GM12878 (cell line): ENCODE results near the gene TPGS1. TPM values are rescaled to one million over a fixed set of nuclear protein-coding genes. Genes with fewer than 3 reads are reported as not detected.

Source experiments
- ATAC-seq: fragments of 200-7000 bp; cut with Tn5 transposase; 3 replicates; pipeline ENCODE4 v1.9.1; 2020; ENCODE audit warnings: mild to moderate bottlenecking, moderate library complexity
- BruUV-seq: library from RNA; stranded (reverse); fragments of 400-500 nt; replicated peaks from 2 replicates; lab custom pipeline; 2021; lab: Mats Ljungman, UMichigan
- CTCF ChIA-PET: fragments of 300-600 bp; sonication (Branson Sonifier 250); formaldehyde crosslinking; extraction: SDS; loops from one replicate; lab custom pipeline; 2021; ENCODE audit warnings: inconsistent platforms; lab: Yijun Ruan, JAX
- POLR2A ChIA-PET: fragments of 350-600 bp; formaldehyde crosslinking; extraction: SDS; loops from one replicate; lab custom pipeline; 2021; ENCODE audit warnings: inconsistent platforms; lab: Charles Lee
- RAD21 ChIA-PET: fragments of 300-600 bp; sonication (Branson Sonifier 250); formaldehyde crosslinking; loops from one replicate; lab custom pipeline; 2023; ENCODE audit warnings: antibody characterized with exemption; ENCODE audit not compliant: unreplicated experiment; lab: Charles Lee
- SMC1A ChIA-PET: fragments of 300-600 bp; sonication (Branson Sonifier 250); formaldehyde crosslinking; loops from one replicate; lab custom pipeline; 2023; ENCODE audit not compliant: unreplicated experiment, uncharacterized antibody; lab: Charles Lee
- DNase-seq: peaks from one replicate; pipeline ENCODE4 v3.0.0-alpha.2; 2011; ENCODE audit warnings: low read depth, low spot score
- FAIRE-seq: peaks from 3 replicates; lab custom pipeline; 2011; peaks lifted over from hg19 to GRCh38; lab: Jason Lieb, UNC
- H2AFZ ChIP-seq: 2 replicates; pipeline ENCODE4 v1.6.0; 2011; ENCODE audit warnings: low read depth, low read length, control low read depth; ENCODE audit not compliant: control insufficient read depth
- H3K27ac ChIP-seq: 2 replicates; pipeline ENCODE4 v1.5.1; 2011; ENCODE audit warnings: control low read depth; ENCODE audit not compliant: control insufficient read depth, insufficient read depth
- H3K27me3 ChIP-seq, 2 experiments: replicated peaks in 1 of 2; 2 replicates each; pipeline versions ENCODE4 v1.6.0 to v1.6.1; 2011; ENCODE audit warnings: low read length in 1 of 2; ENCODE audit not compliant: control insufficient read depth in 2 of 2, insufficient read depth in 2 of 2
- H3K36me3 ChIP-seq, 2 experiments: 2 replicates each; pipeline ENCODE4 v1.5.1; 2011; ENCODE audit warnings: low read length in 1 of 2; ENCODE audit not compliant: control insufficient read depth in 2 of 2, insufficient read depth in 2 of 2
- H3K4me1 ChIP-seq: 2 replicates; pipeline ENCODE4 v1.6.1; 2011; ENCODE audit warnings: mild to moderate bottlenecking, low read length, moderate library complexity, mixed read lengths; ENCODE audit not compliant: control insufficient read depth, insufficient read depth
- H3K4me2 ChIP-seq: 2 replicates; pipeline ENCODE4 v1.6.0; 2011; ENCODE audit warnings: control low read depth; ENCODE audit not compliant: control insufficient read depth, insufficient read depth
- H3K4me3 ChIP-seq: fragments of 200-600 bp; sonication (generic); 2 replicates; pipeline ENCODE4 v1.5.1; 2016
- H3K79me2 ChIP-seq: 2 replicates; pipeline ENCODE4 v1.6.0; 2011; ENCODE audit warnings: low read length; ENCODE audit not compliant: control insufficient read depth, insufficient read depth
- H3K9ac ChIP-seq: 2 replicates; pipeline ENCODE4 v1.8.0; 2011; ENCODE audit warnings: low read length, control low read depth, mixed read lengths; ENCODE audit not compliant: control insufficient read depth, insufficient read depth
- H3K9me3 ChIP-seq: replicated peaks from 3 replicates; pipeline ENCODE4 v1.5.1; 2011; ENCODE audit warnings: mild to moderate bottlenecking, low read length; ENCODE audit not compliant: control insufficient read depth, insufficient read depth
- H4K20me1 ChIP-seq: 2 replicates; pipeline ENCODE4 v1.6.0; 2011; ENCODE audit not compliant: control insufficient read depth, insufficient read depth
- CBFB ChIP-seq: IDR thresholded peaks from 2 replicates; pipeline ENCODE4 v1.6.1; 2016; ENCODE audit warnings: antibody characterized with exemption, low read depth
- EED ChIP-seq: sonication (generic); IDR thresholded peaks from 2 replicates; pipeline ENCODE4 v1.6.1; 2016; ENCODE audit warnings: antibody characterized with exemption, low read depth
- FOXM1 ChIP-seq: IDR thresholded peaks from 2 replicates; pipeline ENCODE4 v1.6.1; 2012; ENCODE audit warnings: low read depth, mild to moderate bottlenecking, inconsistent platforms, low read length, moderate library complexity
- MAX ChIP-seq: IDR thresholded peaks from 2 replicates; pipeline ENCODE4 v1.6.1; 2012; ENCODE audit warnings: low read depth, low read length, improper control_type of control experiment
- NRF1 ChIP-seq: conservative IDR thresholded peaks from 2 replicates; pipeline ENCODE4 v1.6.1; 2011; ENCODE audit warnings: mild to moderate bottlenecking, low read depth, low read length, improper control_type of control experiment
- POLR2A ChIP-seq: IDR thresholded peaks from 2 replicates; pipeline ENCODE4 v1.6.1; 2011; ENCODE audit warnings: low read depth, mild to moderate bottlenecking, low read length
- RELB ChIP-seq: fragments of 450-650 bp; IDR thresholded peaks from 2 replicates; pipeline ENCODE4 v1.6.1; 2017; ENCODE audit warnings: low read depth, mild to moderate bottlenecking, moderate library complexity
- STAT3 ChIP-seq: IDR thresholded peaks from 2 replicates; pipeline ENCODE4 v1.6.1; 2011; ENCODE audit warnings: low read depth, low read length, improper control_type of control experiment
- USF1 ChIP-seq: IDR thresholded peaks from 2 replicates; pipeline ENCODE4 v1.6.1; 2011; ENCODE audit warnings: borderline replicate concordance, low read depth, mild to moderate bottlenecking, moderate library complexity, mixed read lengths, low read length; ENCODE audit not compliant: insufficient read depth; ENCODE audit errors: extremely low read length
- ZNF622 ChIP-seq: fragments of 450-650 bp; IDR thresholded peaks from 2 replicates; pipeline ENCODE4 v1.6.1; 2017; ENCODE audit warnings: mild to moderate bottlenecking, inconsistent platforms
- WGBS: methylation state at CpG from one replicate; pipeline ENCODE4 v1.1.6; 2016; ENCODE audit warnings: low lambda C conversion rate; ENCODE audit not compliant: insufficient replicate concordance, insufficient coverage; ENCODE audit errors: missing lambda C conversion rate; 5-methylcytosine and 5-hydroxymethylcytosine counted together
- in situ Hi-C: fragments of 300-500 bp; cut with MboI; formaldehyde crosslinking; loops from 9 replicates; pipeline ENCODE4 v1.14.3; 2018; ENCODE audit warnings: mixed read lengths
- intact Hi-C: fragments of 100-400 bp; cut with micrococcal nuclease; formaldehyde crosslinking; loops from one replicate; pipeline ENCODE4 v1.14.2; 2022; ENCODE audit not compliant: unreplicated experiment
- polyA plus RNA-seq, 11 experiments: library from polyadenylated mRNA; depleted of rRNA in 4 of 11; unstranded in 6 of 11; stranded (reverse) in 5 of 11; fragments of >200 nt; fragmentation: Nextera tagmentation in 4 of 11; fragmentation: Illumina TruSeq in 1 of 11; extraction: Ambion mirVana in 4 of 11; extraction: Trizol in 1 of 11; gene quantifications; 1 replicate in 1 of 11; 2 replicates in 10 of 11; pipeline versions ENCODE4 v1.2.1 to v1.2.3, GENCODE V29; 2011 to 2016; ENCODE audit warnings: inconsistent platforms in 2 of 11, missing spikeins in 2 of 11, low read depth in 1 of 11
- total RNA-seq, 4 experiments: library from RNA; depleted of rRNA in 3 of 4; stranded (reverse); fragments of >200 nt in 3 of 4; fragmentation: Illumina TruSeq in 1 of 4; extraction: Trizol in 1 of 4; gene quantifications; 2 replicates each; pipeline versions ENCODE4 v1.2.1 to v1.2.3, GENCODE V29; 2013 to 2021

TPGS1 gene
- total and polyA plus RNA-seq, 10 of the 15 experiments (the other 5 are each of a cell fraction or from before 2014, with no cell fraction given) = 0.24 to 24.7 (median 7.7) TPM; not detected in 2

GRCh38 chr19:538641-539428 is 31.5 kb downstream of the TPGS1 start (continued):
- TF ChIP-seq FOXM1 = no peak
- no peak for TF ChIP-seq NRF1
- no peak for TF ChIP-seq STAT3
- no peak for TF ChIP-seq CBFB
- no peak for TF ChIP-seq RELB
- no peak for TF ChIP-seq EED
- no peak for TF ChIP-seq ZNF622

- Histone ChIP-seq H3K4me2 (no peak overlapping the region), H3K9me3 (no peaks in the 10 kb centered on the region), H3K9ac (no peak overlapping the region), H3K36me3 (peaks cover 0 to 5% of the 10 kb centered on the region in 2 experiments; a peak in 3 of 4 replicates), H3K27ac (no peak overlapping the region), H3K27me3 (no peaks in the 10 kb centered on the region), H3K4me1 (no peaks in the 10 kb centered on the region), H4K20me1 (no peaks in the 10 kb centered on the region; the same call in 1 of the 2 replicates), H2AFZ (no peak overlapping the region), H3K4me3 (no peak overlapping the region), H3K79me2 (no peaks in the 10 kb centered on the region; the same call in 1 of the 2 replicates)
- in situ Hi-C loops = no loop called here
- TF ChIP-seq MAX = no peak
- 0 out of 2 replicates have a peak, but pooled peaks have one; percentile 6 for TF ChIP-seq POLR2A
- TF ChIP-seq USF1 = no peak
- ChIA-PET POLR2A (no interaction called here), SMC1A (no interaction called here), CTCF (no interaction called here), RAD21 (no interaction called here)
- DNase-seq (no peak), ATAC-seq (no peak), FAIRE-seq (no peak)
- BruUV-seq = no TSS peak
- intact Hi-C loops = no loop called here
- WGBS = 93% methylated on average over 28 of the region's 30 CpGs
These were observed 32.2 kb downstream of the TPGS1 start for GRCh38 chr19:539429-540030.
